OCI-LY7 (cell line): ENCODE results near the gene GRM6. TPM values are rescaled to one million over a fixed set of nuclear protein-coding genes. Genes with fewer than 3 reads are reported as not detected.

Experiments used
- BruUV-seq: library from RNA; stranded (reverse); fragments of 400-500 nt; replicated peaks from 2 replicates; lab custom pipeline; 2021; lab: Mats Ljungman, UMichigan
- CTCF ChIA-PET: fragments of 300-600 bp; sonication (Branson Sonifier 250); formaldehyde crosslinking; loops from one replicate; lab custom pipeline; 2022; ENCODE audit warnings: antibody characterized with exemption; ENCODE audit not compliant: unreplicated experiment; lab: Charles Lee
- POLR2A ChIA-PET: fragments of 300-600 bp; sonication (Branson Sonifier 250); formaldehyde crosslinking; loops from one replicate; lab custom pipeline; 2022; ENCODE audit warnings: antibody characterized with exemption; lab: Charles Lee
- DNase-seq: peaks from one replicate; pipeline ENCODE4 v3.0.0-alpha.2; 2015; ENCODE audit warnings: low spot score
- H2AFZ ChIP-seq: fragments of 200-600 bp; sonication (generic), shearing (Covaris generic); 2 replicates; pipeline ENCODE4 v1.6.1; 2014; ENCODE audit warnings: mild to moderate bottlenecking, antibody characterized with exemption, low read length, moderate library complexity
- H3K27ac ChIP-seq: fragments of 200-600 bp; sonication (generic); 2 replicates; pipeline ENCODE4 v1.5.1; 2014; ENCODE audit warnings: mixed run types, low read depth, mild to moderate bottlenecking, moderate library complexity, low read length, inconsistent platforms; ENCODE audit not compliant: poor library complexity, severe bottlenecking
- H3K36me3 ChIP-seq: fragments of 200-600 bp; sonication (generic); 2 replicates; pipeline ENCODE4 v1.6.1; 2014; ENCODE audit warnings: mild to moderate bottlenecking, antibody characterized with exemption, low read length, moderate library complexity, mixed read lengths; ENCODE audit not compliant: insufficient read depth
- H3K4me1 ChIP-seq: fragments of 200-600 bp; sonication (generic); 2 replicates; pipeline ENCODE4 v1.5.1; 2014; ENCODE audit warnings: mild to moderate bottlenecking, low read length; ENCODE audit not compliant: insufficient read depth, poor library complexity, severe bottlenecking
- H3K4me2 ChIP-seq: fragments of 200-600 bp; sonication (generic); 2 replicates; pipeline ENCODE4 v1.6.1; 2014; ENCODE audit warnings: mild to moderate bottlenecking, low read length
- H3K4me3 ChIP-seq: fragments of 200-600 bp; sonication (generic); 2 replicates; pipeline ENCODE4 v1.5.1; 2014; ENCODE audit warnings: mild to moderate bottlenecking, low read depth, low read length; ENCODE audit not compliant: poor library complexity, severe bottlenecking
- H3K79me2 ChIP-seq: fragments of 200-600 bp; sonication (generic); 2 replicates; pipeline ENCODE4 v1.6.1; 2016; ENCODE audit warnings: low read depth, mild to moderate bottlenecking, low read length, moderate library complexity, mixed read lengths; ENCODE audit not compliant: insufficient read depth
- H3K9me2 ChIP-seq: fragments of 200-600 bp; sonication (generic); 2 replicates; pipeline ENCODE4 v1.6.1; 2016; ENCODE audit warnings: mild to moderate bottlenecking, low read length, mixed read lengths; ENCODE audit not compliant: insufficient read depth
- H3K9me3 ChIP-seq: fragments of 200-600 bp; sonication (generic); 2 replicates; pipeline ENCODE4 v1.6.1; 2014; ENCODE audit warnings: mild to moderate bottlenecking, mixed run types, low read length, mixed read lengths
- H4K20me1 ChIP-seq: fragments of 200-600 bp; sonication (generic); 2 replicates; pipeline ENCODE4 v1.6.1; 2014; ENCODE audit warnings: mild to moderate bottlenecking, antibody characterized with exemption, low read length, moderate library complexity, mixed read lengths; ENCODE audit not compliant: insufficient read depth
- CTCF ChIP-seq: fragments of 200-600 bp; sonication (generic); conservative IDR thresholded peaks from 2 replicates; pipeline ENCODE4 v1.5.1; 2014; ENCODE audit warnings: mild to moderate bottlenecking, antibody characterized with exemption, low read length, moderate library complexity, mixed read lengths
- EZH2phosphoT487 ChIP-seq: fragments of 200-600 bp; sonication (generic); IDR thresholded peaks from 2 replicates; pipeline ENCODE4 v1.6.1; 2018; ENCODE audit warnings: low read depth, borderline replicate concordance, mild to moderate bottlenecking, mixed run types, antibody characterized with exemption, low read length, moderate library complexity, mixed read lengths
- intact Hi-C: fragments of 100-400 bp; cut with micrococcal nuclease; formaldehyde crosslinking; loops from one replicate; pipeline ENCODE4 v1.10.0; 2022; ENCODE audit not compliant: unreplicated experiment
- total RNA-seq, 2 experiments: library from RNA; depleted of rRNA in 1 of 2; stranded (reverse); fragments of >200 nt in 1 of 2; shearing (Covaris generic) in 1 of 2; gene quantifications; 2 replicates each; pipeline ENCODE4 v1.2.3, GENCODE V29; 2014 to 2022

The GRM6 gene
- total RNA-seq, 2 experiments from 2014 or later = not detected

GRCh38 chr5:178988436-178989220 is 6.5 kb downstream of the GRM6 start:
- ChIA-PET POLR2A (interaction anchor here (0.6 kb wide), 1 partner anchor 350 kb away, joined by 5 read pairs; no protein-coding TSS in a partner anchor), CTCF (interaction anchor here (0.6 kb wide), 1 partner anchor 38 kb away, joined by 4 read pairs; no protein-coding TSS in a partner anchor)
- TF ChIP-seq CTCF (no peak), EZH2phosphoT487 (no peak)
- no peaks in the 10 kb centered on the region for H4K20me1 ChIP-seq
- no peak for DNase-seq
- no peaks in the 10 kb centered on the region for H3K9me2 ChIP-seq
- no peaks in the 10 kb centered on the region for H3K36me3 ChIP-seq
- H2AFZ ChIP-seq = no peak overlapping the region
- intact Hi-C loops = no loop called here
- no peaks in the 10 kb centered on the region for H3K4me1 ChIP-seq
- H3K9me3 ChIP-seq = no peaks in the 10 kb centered on the region
- H3K4me3 ChIP-seq = no peak overlapping the region
- no peak overlapping the region for H3K4me2 ChIP-seq
- H3K27ac ChIP-seq = no peak overlapping the region
- no TSS peak for BruUV-seq
- H3K79me2 ChIP-seq = no peaks in the 10 kb centered on the region

- H3K36me3 ChIP-seq = no peaks in the 10 kb centered on the region
- H3K27ac ChIP-seq = no peak overlapping the region
- no peaks in the 10 kb centered on the region for H3K4me1 ChIP-seq
- no peaks in the 10 kb centered on the region for H3K9me3 ChIP-seq
- no peak for DNase-seq
- H3K4me3 ChIP-seq = no peak overlapping the region
- no peaks in the 10 kb centered on the region for H3K9me2 ChIP-seq
- H3K4me2 ChIP-seq = no peak overlapping the region
- ChIA-PET CTCF (no interaction called here), POLR2A (no interaction called here)
- no TSS peak for BruUV-seq
- intact Hi-C loops = no loop called here
- H4K20me1 ChIP-seq = no peaks in the 10 kb centered on the region
- TF ChIP-seq EZH2phosphoT487 (no peak), CTCF (no peak)
- H2AFZ ChIP-seq = no peak overlapping the region
- no peaks in the 10 kb centered on the region for H3K79me2 ChIP-seq
Measured at GRCh38 chr5:178986326-178986960, 8.7 kb downstream of the GRM6 start.
